Measurements from ENCODE around the gene FOXK1. TPM values are rescaled to one million over a fixed set of nuclear protein-coding genes. Genes with fewer than 3 reads are reported as not detected.
"Not testable (repeated sequence)": the region's sequence is repeated elsewhere in the genome, so short reads cannot be mapped to it uniquely, and the experiment has no call there.

The FOXK1 gene
- total RNA-seq, 1 donor from 2014 or later: 16.3 TPM

GRCh38 chr7:4784799-4785198 is 102.7 kb downstream of the FOXK1 start:
- DNase-seq (ENCODE audit: low read depth in 2 of 2): no peak

GRCh38 chr7:4785371-4785770 is 103.3 kb downstream of the FOXK1 start:
- DNase-seq (ENCODE audit: low read depth in 2 of 2): no peak

- no peak for DNase-seq (ENCODE audit: low read depth in 2 of 2)
These were observed 103.9 kb downstream of the FOXK1 start for GRCh38 chr7:4786015-4786414.

GRCh38 chr7:4787541-4787940 is 105.4 kb downstream of the FOXK1 start:
- no peak for DNase-seq (ENCODE audit: low read depth in 2 of 2)

- no peak for DNase-seq (ENCODE audit: low read depth in 2 of 2)
These were observed 106.0 kb downstream of the FOXK1 start for GRCh38 chr7:4787947-4788626.

- no peak for DNase-seq (ENCODE audit: low read depth in 2 of 2)
These were observed 106.6 kb downstream of the FOXK1 start for GRCh38 chr7:4788627-4789189.

GRCh38 chr7:4789194-4790077 is 107.3 kb downstream of the FOXK1 start:
- DNase-seq (ENCODE audit: low read depth in 2 of 2): no peak

GRCh38 chr7:4790078-4790465 is 108.0 kb downstream of the FOXK1 start:
- DNase-seq (ENCODE audit: low read depth in 2 of 2): no peak

GRCh38 chr7:4790516-4790991 is 108.5 kb downstream of the FOXK1 start:
- DNase-seq (ENCODE audit: low read depth in 2 of 2): no peak

GRCh38 chr7:4791101-4791737 is 109.1 kb downstream of the FOXK1 start:
- no peak for DNase-seq (ENCODE audit: low read depth in 2 of 2)

GRCh38 chr7:4791738-4792536 is 109.8 kb downstream of the FOXK1 start:
- peak; percentile 66 to 86 for DNase-seq (ENCODE audit: low read depth in 2 of 2)

GRCh38 chr7:4792537-4793126 is 110.5 kb downstream of the FOXK1 start:
- DNase-seq (ENCODE audit: low read depth in 2 of 2): peak; percentile 58 to 94

GRCh38 chr7:4793385-4793993 is 111.4 kb downstream of the FOXK1 start:
- DNase-seq (ENCODE audit: low read depth in 2 of 2): not testable (repeated sequence)

GRCh38 chr7:4794171-4794570 is 112.1 kb downstream of the FOXK1 start:
- not testable (repeated sequence) for DNase-seq (ENCODE audit: low read depth in 2 of 2)

- DNase-seq (ENCODE audit: low read depth in 2 of 2): no peak
These were observed 112.7 kb downstream of the FOXK1 start for GRCh38 chr7:4794591-4795350.

- DNase-seq (ENCODE audit: low read depth in 2 of 2): no peak
These were observed 114.4 kb downstream of the FOXK1 start for GRCh38 chr7:4796453-4796852.

- DNase-seq (ENCODE audit: low read depth in 2 of 2): peak; percentile 49 to 75
These were observed 116.0 kb downstream of the FOXK1 start for GRCh38 chr7:4797858-4798705.

- DNase-seq (ENCODE audit: low read depth in 2 of 2): no peak
These were observed 116.7 kb downstream of the FOXK1 start for GRCh38 chr7:4798706-4799235.
